K562 (cell line): ENCODE results near the gene CCDC92. TPM values are rescaled to one million over a fixed set of nuclear protein-coding genes. Genes with fewer than 3 reads are reported as not detected.

Experiments
- ATAC-seq: fragments of 200-7000 bp; cut with Tn5 transposase; 3 replicates; pipeline ENCODE4 v1.9.1; 2020; ENCODE audit warnings: moderate library complexity
- BruUV-seq: library from RNA; stranded (reverse); fragments of 400-500 nt; replicated peaks from 2 replicates; lab custom pipeline; 2021; lab: Mats Ljungman, UMichigan
- CTCF ChIA-PET: fragments of 300-600 bp; formaldehyde crosslinking; extraction: SDS; loops from one replicate; lab custom pipeline; 2021; ENCODE audit warnings: low intra/inter-chr PET ratio; lab: Yijun Ruan, JAX
- POLR2A ChIA-PET: fragments of 300-600, 350-650 bp; sonication (Branson Sonifier 250); formaldehyde crosslinking; extraction: SDS; loops from one replicate; lab custom pipeline; 2021; ENCODE audit warnings: antibody characterized with exemption, inconsistent platforms; lab: Yijun Ruan, JAX
- DNase-seq, 4 experiments: peaks; one replicate each; pipeline versions ENCODE4 v3.0.0 to v3.0.0-alpha.2; 2011 to 2018; ENCODE audit warnings: low spot score in 3 of 4, mixed read lengths in 3 of 4; ENCODE audit errors: extremely low read depth in 1 of 4
- FAIRE-seq: peaks from 2 replicates; lab custom pipeline; 2011; peaks lifted over from hg19 to GRCh38; lab: Jason Lieb, UNC
- H2AFZ ChIP-seq: 2 replicates; pipeline ENCODE4 v1.6.0; 2011; ENCODE audit warnings: low read depth, low read length, control low read depth, inconsistent platforms
- H3K27ac ChIP-seq: fragments of 200-600 bp; 3 replicates; pipeline ENCODE4 v1.8.0; 2011; ENCODE audit warnings: low read depth, mild to moderate bottlenecking, control low read depth, inconsistent platforms, low read length, moderate library complexity, mixed read lengths; ENCODE audit errors: extremely low read depth
- H3K27me3 ChIP-seq, 2 experiments: fragments of 300-600 bp in 1 of 2; 2 replicates in 1 of 2; 3 replicates in 1 of 2; pipeline versions ENCODE4 v1.6.0 to v1.8.0; 2011; ENCODE audit warnings: inconsistent platforms in 2 of 2, low read length in 2 of 2, mild to moderate bottlenecking in 1 of 2, mixed read lengths in 1 of 2, moderate library complexity in 1 of 2; ENCODE audit not compliant: control insufficient read depth in 2 of 2, insufficient read depth in 2 of 2
- H3K36me3 ChIP-seq: fragments of 300-600 bp; 3 replicates; pipeline ENCODE4 v1.8.0; 2011; ENCODE audit warnings: mild to moderate bottlenecking, low read length, inconsistent platforms; ENCODE audit not compliant: control insufficient read depth, insufficient read depth
- H3K4me1 ChIP-seq, 2 experiments: fragments of 200-600 bp in 1 of 2; replicated peaks in 1 of 2; 2 replicates in 1 of 2; 3 replicates in 1 of 2; pipeline versions ENCODE4 v1.5.1 to v1.8.0; 2011; ENCODE audit warnings: inconsistent platforms in 2 of 2, low read length in 2 of 2, mild to moderate bottlenecking in 1 of 2, mixed read lengths in 1 of 2, moderate library complexity in 1 of 2; ENCODE audit not compliant: control insufficient read depth in 2 of 2, insufficient read depth in 2 of 2
- H3K4me2 ChIP-seq: 2 replicates; pipeline ENCODE4 v1.6.1; 2011; ENCODE audit warnings: low read length, control low read depth, inconsistent platforms, mixed read lengths; ENCODE audit not compliant: insufficient read depth
- H3K4me3 ChIP-seq: fragments of 200-600 bp; sonication (generic), shearing (Covaris generic); 2 replicates; pipeline ENCODE4 v1.5.1; 2016; ENCODE audit warnings: control low read depth, inconsistent platforms
- H3K79me2 ChIP-seq: fragments of 200-600 bp; 3 replicates; pipeline ENCODE4 v1.8.0; 2011; ENCODE audit warnings: low read length, inconsistent platforms; ENCODE audit not compliant: control insufficient read depth, insufficient read depth
- H3K9ac ChIP-seq, 2 experiments: 2 replicates each; pipeline versions ENCODE4 v1.6.0 to v1.6.1; 2011; ENCODE audit warnings: low read depth in 2 of 2, low read length in 2 of 2, control low read depth in 1 of 2, inconsistent platforms in 1 of 2, mild to moderate bottlenecking in 1 of 2, mixed read lengths in 1 of 2; ENCODE audit not compliant: insufficient read depth in 1 of 2
- H3K9me1 ChIP-seq: one replicate; pipeline ENCODE4 v1.6.0; 2011; ENCODE audit warnings: inconsistent platforms, mild to moderate bottlenecking, low read length, moderate library complexity; ENCODE audit not compliant: control insufficient read depth, insufficient read depth
- H3K9me3 ChIP-seq: replicated peaks from 2 replicates; pipeline ENCODE4 v1.5.1; 2011; ENCODE audit warnings: low read depth, low read length, inconsistent platforms; ENCODE audit not compliant: control insufficient read depth, insufficient read depth
- H4K20me1 ChIP-seq: replicated peaks from 2 replicates; pipeline ENCODE4 v1.6.1; 2011; ENCODE audit warnings: low read length, inconsistent platforms, mixed read lengths; ENCODE audit not compliant: control insufficient read depth, insufficient read depth
- NCOA1 ChIP-seq: fragments of 450-650 bp; IDR thresholded peaks from 2 replicates; pipeline ENCODE4 v1.6.1; 2016; ENCODE audit warnings: low read depth
- NEUROD1 ChIP-seq: fragments of 150-350 bp; IDR thresholded peaks from 2 replicates; pipeline ENCODE4 v1.6.1; 2014; ENCODE audit warnings: borderline replicate concordance, low read length, low read depth; ENCODE audit not compliant: partially characterized antibody
- NFE2 ChIP-seq: IDR thresholded peaks from 2 replicates; pipeline ENCODE4 v1.6.1; 2014; ENCODE audit warnings: antibody characterized with exemption, low read depth
- POLR2H ChIP-seq: IDR thresholded peaks from 2 replicates; pipeline ENCODE4 v1.6.1; 2016; ENCODE audit warnings: missing genetic modification characterization, low read depth, mild to moderate bottlenecking, control low read depth, missing compliant biosample characterization, moderate library complexity
- RBFOX2 ChIP-seq: fragments of 200-400 bp; formaldehyde crosslinking; IDR thresholded peaks from 2 replicates; pipeline ENCODE4 v1.6.1; 2017; ENCODE audit warnings: low read depth, mild to moderate bottlenecking, low read length, moderate library complexity
- SMAD1 ChIP-seq: fragments of 150-350 bp; IDR thresholded peaks from 2 replicates; pipeline ENCODE4 v1.6.1; 2014; ENCODE audit warnings: low read length, low read depth; ENCODE audit not compliant: partially characterized antibody
- TAL1 ChIP-seq: fragments of 450-650 bp; IDR thresholded peaks from 2 replicates; pipeline ENCODE4 v1.6.1; 2016; ENCODE audit warnings: mild to moderate bottlenecking
- ZBTB17 ChIP-seq: fragments of 450-650 bp; formaldehyde crosslinking; IDR thresholded peaks from 2 replicates; pipeline ENCODE4 v1.4.0; 2020; ENCODE audit warnings: mild to moderate bottlenecking
- ZNF121 ChIP-seq: sonication (generic); formaldehyde crosslinking; conservative IDR thresholded peaks from 2 replicates; pipeline ENCODE4 v1.8.0; 2022; ENCODE audit warnings: missing genetic modification reagents
- ZNF184 ChIP-seq: sonication (generic); formaldehyde crosslinking; IDR thresholded peaks from 2 replicates; pipeline ENCODE4 v1.5.0; 2020; ENCODE audit warnings: missing genetic modification reagents
- ZNF586 ChIP-seq: fragments of 450-650 bp; formaldehyde crosslinking; conservative IDR thresholded peaks from 2 replicates; pipeline ENCODE4 v1.4.0; 2020; ENCODE audit warnings: mild to moderate bottlenecking, moderate library complexity
- ZNF780A ChIP-seq: fragments of 250-450 bp; sonication (Bioruptor Pico); IDR thresholded peaks from 2 replicates; pipeline ENCODE4 v1.5.0; 2021; ENCODE audit warnings: mild to moderate bottlenecking
- WGBS: fragments of 100-300 bp; shearing (Covaris generic); methylation state at CpG from one replicate; pipeline ENCODE4 v1.1.6; 2016; ENCODE audit warnings: low coverage, mixed read lengths; ENCODE audit not compliant: insufficient coverage; ENCODE audit errors: missing lambda C conversion rate; 5-methylcytosine and 5-hydroxymethylcytosine counted together
- in situ Hi-C: fragments of 300-500 bp; cut with MboI; formaldehyde crosslinking; loops from 4 replicates; pipeline ENCODE4 v1.15.0; 2018; ENCODE audit warnings: inconsistent platforms, mixed read lengths
- intact Hi-C: fragments of 100-400 bp; cut with micrococcal nuclease; formaldehyde crosslinking; loops from 2 replicates; pipeline ENCODE4 v1.14.2; 2022
- polyA plus RNA-seq, 8 experiments: library from polyadenylated mRNA; depleted of rRNA in 4 of 8; stranded (reverse) in 5 of 8; unstranded in 3 of 8; fragments of >200 nt; fragmentation: Nextera tagmentation in 2 of 8; fragmentation: Illumina TruSeq in 1 of 8; extraction: Ambion mirVana in 2 of 8; extraction: Trizol in 1 of 8; gene quantifications; 2 replicates each; pipeline versions ENCODE4 v1.2.1 to v1.2.3, GENCODE V29; 2011 to 2014; ENCODE audit warnings: inconsistent platforms in 1 of 8, missing spikeins in 1 of 8
- total RNA-seq, 7 experiments: library from RNA; depleted of rRNA in 6 of 7; stranded (reverse); fragments of >200 nt in 6 of 7; fragmentation: Illumina TruSeq in 2 of 7; extraction: Trizol in 2 of 7; gene quantifications; 2 replicates each; pipeline versions ENCODE4 v1.2.1 to v1.2.3, GENCODE V29; 2011 to 2021; ENCODE audit warnings: low replicate concordance in 1 of 7
- TF ChIP-seq, protein P1 (sequence below): fragments of 250-450 bp; sonication (Bioruptor Pico); IDR thresholded peaks from 2 replicates; pipeline ENCODE4 v1.8.0; 2022; ENCODE audit warnings: inconsistent platforms
- TF ChIP-seq, protein P2 (sequence below): sonication (generic); formaldehyde crosslinking; IDR thresholded peaks from 2 replicates; pipeline ENCODE4 v1.8.0; 2022; ENCODE audit warnings: missing genetic modification reagents, mild to moderate bottlenecking, borderline replicate concordance

The CCDC92 gene
- total and polyA plus RNA-seq, 9 of the 15 experiments (the other 6 are each of a cell fraction or from before 2014, with no cell fraction given): 0.27 to 5.9 (median 2.1) TPM

DNA sequence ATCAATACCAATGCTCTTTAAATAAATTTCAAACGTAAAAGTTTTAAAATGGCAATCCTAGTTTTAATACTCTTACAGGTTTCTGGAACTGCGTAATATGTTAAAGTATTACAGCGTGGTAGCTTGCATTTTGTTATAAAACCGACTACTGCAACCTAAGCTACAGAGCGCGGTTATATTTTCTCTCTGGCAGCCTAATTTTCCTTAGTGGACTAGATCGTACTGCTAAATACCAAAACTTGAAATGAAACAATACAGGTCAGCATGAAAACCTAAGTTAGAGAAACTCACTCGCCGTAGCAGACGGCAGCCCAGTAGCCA lies 1.2 kb downstream of the CCDC92 start:
- no peak for DNase-seq
- no peaks in the 10 kb centered on the region for H3K9me3 ChIP-seq
- POLR2A ChIA-PET: interaction anchor here (0.6 to 1.0 kb wide), 4 partner anchors 28 to 939 kb away, joined by 3 to 4 read pairs (median 3); no protein-coding TSS in a partner anchor
- TF ChIP-seq, protein P1, sequence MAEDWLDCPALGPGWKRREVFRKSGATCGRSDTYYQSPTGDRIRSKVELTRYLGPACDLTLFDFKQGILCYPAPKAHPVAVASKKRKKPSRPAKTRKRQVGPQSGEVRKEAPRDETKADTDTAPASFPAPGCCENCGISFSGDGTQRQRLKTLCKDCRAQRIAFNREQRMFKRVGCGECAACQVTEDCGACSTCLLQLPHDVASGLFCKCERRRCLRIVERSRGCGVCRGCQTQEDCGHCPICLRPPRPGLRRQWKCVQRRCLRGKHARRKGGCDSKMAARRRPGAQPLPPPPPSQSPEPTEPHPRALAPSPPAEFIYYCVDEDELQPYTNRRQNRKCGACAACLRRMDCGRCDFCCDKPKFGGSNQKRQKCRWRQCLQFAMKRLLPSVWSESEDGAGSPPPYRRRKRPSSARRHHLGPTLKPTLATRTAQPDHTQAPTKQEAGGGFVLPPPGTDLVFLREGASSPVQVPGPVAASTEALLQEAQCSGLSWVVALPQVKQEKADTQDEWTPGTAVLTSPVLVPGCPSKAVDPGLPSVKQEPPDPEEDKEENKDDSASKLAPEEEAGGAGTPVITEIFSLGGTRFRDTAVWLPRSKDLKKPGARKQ (CRISPR knock-in tag): peak; percentile 33; the same call in 1 of the 2 replicates
- no peak for TF ChIP-seq ZBTB17 (CRISPR knock-in tag)
- TF ChIP-seq, all 486 proteins: peak for 1
- peak overlapping the region; percentile 65 for H3K4me3 ChIP-seq
- H3K27ac ChIP-seq: peak overlapping the region; percentile 55; the same call in 1 of the 3 replicates
- CTCF ChIA-PET: no interaction called here
- peak overlapping the region; percentile 85 for H3K4me2 ChIP-seq
- in situ Hi-C loops: no loop called here
- no peaks in the 10 kb centered on the region for H3K27me3 ChIP-seq
- peaks cover 16 to 30% of the 10 kb centered on the region in 2 experiments; a peak in 4 of 5 replicates for H3K4me1 ChIP-seq
- intact Hi-C loops: no loop called here
- TSS peak; percentile 53 for BruUV-seq
- H2AFZ ChIP-seq: peak overlapping the region; percentile 60
- H3K36me3 ChIP-seq: peaks cover 15% of the 10 kb centered on the region; the same call in 2 of the 3 replicates
- WGBS: 43% methylated on average over 10 of the region's 10 CpGs
- ATAC-seq (no peak), FAIRE-seq (no peak)
- H3K79me2 ChIP-seq: peaks cover 42% of the 10 kb centered on the region
- peaks cover 2% of the 10 kb centered on the region for H3K9me1 ChIP-seq
- H3K9ac ChIP-seq: peak overlapping the region; percentile 62 to 92; a peak in 3 of 4 replicates
- H4K20me1 ChIP-seq: 0 out of 2 replicates have a peak, but pooled peaks cover 3% of the 10 kb centered on the region

DNA sequence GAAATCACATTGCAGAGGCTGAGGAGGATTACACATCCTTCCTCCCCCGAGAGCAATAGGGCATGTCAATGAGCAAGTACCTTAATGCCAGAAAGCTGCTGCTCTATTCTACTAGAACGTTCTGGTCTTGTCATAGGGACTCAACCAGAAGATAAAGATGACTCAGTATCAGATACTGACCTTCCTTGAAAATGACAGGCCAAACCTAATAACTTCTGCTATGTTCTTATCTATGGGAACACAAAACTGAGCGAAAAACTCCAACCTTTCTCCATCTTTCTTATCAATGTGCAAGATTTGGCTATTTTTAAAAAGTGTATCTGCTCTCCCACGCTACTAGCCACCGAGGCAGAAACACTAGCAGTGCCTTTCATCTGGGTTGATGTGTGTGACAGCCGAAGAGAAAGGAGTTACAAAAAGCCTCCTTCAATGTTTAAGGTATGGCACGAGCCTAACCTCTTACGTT lies 5.5 kb downstream of the CCDC92 start:
- ChIA-PET CTCF (no interaction called here), POLR2A (interaction anchor here (0.7 kb wide), 1 partner anchor 392 kb away, joined by 3 read pairs; no protein-coding TSS in a partner anchor)
- peaks cover 2% of the 10 kb centered on the region for H3K9me1 ChIP-seq
- ATAC-seq (peak; percentile 71), DNase-seq (peak; percentile 35 to 69 (median 39)), FAIRE-seq (peak; percentile 83)
- peak overlapping the region; percentile 53 for H3K4me2 ChIP-seq
- H3K9ac ChIP-seq: peak overlapping the region in 1 of 2 experiments; percentile 8; a peak in 1 of 4 replicates
- BruUV-seq: no TSS peak
- intact Hi-C loops (no loop called here), in situ Hi-C loops (no loop called here)
- H3K27ac ChIP-seq: no peak overlapping the region
- H3K27me3 ChIP-seq: no peaks in the 10 kb centered on the region
- H3K79me2 ChIP-seq: peaks cover 23% of the 10 kb centered on the region; the same call in 2 of the 3 replicates
- no peak overlapping the region for H3K4me3 ChIP-seq
- WGBS: 2% methylated on average over 8 of the region's 8 CpGs
- peaks cover 5 to 28% of the 10 kb centered on the region in 2 experiments; a peak in 4 of 5 replicates for H3K4me1 ChIP-seq
- no peaks in the 10 kb centered on the region for H3K36me3 ChIP-seq
- H4K20me1 ChIP-seq: 0 out of 2 replicates have a peak, but pooled peaks cover 3% of the 10 kb centered on the region
- H3K9me3 ChIP-seq: no peaks in the 10 kb centered on the region
- no peak overlapping the region for H2AFZ ChIP-seq
- TF ChIP-seq SMAD1: no peak
- TF ChIP-seq ZNF121 (CRISPR knock-in tag): no peak
- TF ChIP-seq ZNF780A (CRISPR knock-in tag): no peak
- TF ChIP-seq ZNF586 (CRISPR knock-in tag): no peak
- TF ChIP-seq NFE2: peak; percentile 77
- TF ChIP-seq, protein P2, sequence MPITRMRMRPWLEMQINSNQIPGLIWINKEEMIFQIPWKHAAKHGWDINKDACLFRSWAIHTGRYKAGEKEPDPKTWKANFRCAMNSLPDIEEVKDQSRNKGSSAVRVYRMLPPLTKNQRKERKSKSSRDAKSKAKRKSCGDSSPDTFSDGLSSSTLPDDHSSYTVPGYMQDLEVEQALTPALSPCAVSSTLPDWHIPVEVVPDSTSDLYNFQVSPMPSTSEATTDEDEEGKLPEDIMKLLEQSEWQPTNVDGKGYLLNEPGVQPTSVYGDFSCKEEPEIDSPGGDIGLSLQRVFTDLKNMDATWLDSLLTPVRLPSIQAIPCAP (CRISPR knock-in tag): no peak
- TF ChIP-seq ZNF184 (CRISPR knock-in tag): no peak
- no peak for TF ChIP-seq NEUROD1
- TF ChIP-seq POLR2H: no peak
- TF ChIP-seq TAL1: peak; percentile 50
- no peak for TF ChIP-seq RBFOX2
- TF ChIP-seq NCOA1: no peak
